ENCODE measurements around the gene PALM. TPM values are rescaled to one million over a fixed set of nuclear protein-coding genes. Genes with fewer than 3 reads are reported as not detected.
A peak's percentile ranks its signal among the peaks of the same experiment; 100 is the strongest.

The PALM gene
- total and polyA plus RNA-seq, 9 of the 15 experiments (the other 6 are each of a cell fraction or from before 2014, with no cell fraction given): 0.04 to 6.6 (median 1.7) TPM

DNA sequence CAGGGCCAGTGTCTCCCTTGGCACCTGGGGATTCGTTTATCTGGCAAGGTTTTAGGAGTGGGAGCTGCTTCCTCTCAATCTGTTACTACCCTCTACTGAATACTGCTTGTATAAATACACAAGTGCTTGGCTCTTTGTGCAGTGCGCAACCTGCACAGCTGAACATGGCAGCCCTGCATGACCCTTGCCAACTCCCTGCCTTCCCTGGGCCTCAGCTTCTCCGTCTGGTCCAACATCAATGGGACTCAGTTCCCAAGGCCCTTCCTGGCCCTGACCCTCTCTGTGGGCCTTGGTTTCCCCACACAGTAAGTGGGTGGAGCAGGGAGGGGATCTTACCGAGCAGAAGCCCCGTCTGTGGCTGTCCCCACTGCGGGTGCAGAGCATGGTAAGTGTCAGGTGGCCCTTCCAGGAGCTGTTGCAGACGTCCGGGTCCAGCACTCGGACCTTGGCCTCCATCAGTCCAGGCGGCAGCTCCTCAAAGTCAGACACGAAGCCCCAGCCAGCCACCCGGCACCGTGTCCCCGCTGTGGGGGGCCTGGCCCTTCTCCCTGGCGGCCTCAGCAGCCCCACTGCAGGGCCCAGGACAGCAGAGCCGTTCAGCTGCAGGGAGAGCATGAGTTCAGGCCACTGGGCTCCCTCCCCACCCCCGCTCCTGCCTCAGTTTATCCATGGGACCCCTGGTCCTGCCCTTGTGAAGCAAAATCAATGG, 22.0 kb upstream of the PALM start:
- H3K27me3 ChIP-seq (ENCODE audit: control insufficient read depth in 2 of 2, insufficient read depth in 2 of 2, low read length in 2 of 2): no peaks in the 10 kb centered on the region
- no peak; the same call in 2 of the 3 replicates for ATAC-seq
- H3K9me3 ChIP-seq (replicated peaks; ENCODE audit: control insufficient read depth, insufficient read depth, low read depth, low read length): no peaks in the 10 kb centered on the region
- DNase-seq (ENCODE audit: extremely low read depth in 1 of 4, low spot score in 3 of 4): no peak
- POLR2A ChIA-PET: interaction anchor here (0.8 to 1.4 kb wide), 2 partner anchors 9 to 11 kb away, joined by 3 read pairs; no protein-coding TSS in a partner anchor
- H4K20me1 ChIP-seq (replicated peaks; ENCODE audit: control insufficient read depth, insufficient read depth, low read length): no peaks in the 10 kb centered on the region
- H3K4me1 ChIP-seq (replicated peaks in 1 of 2; ENCODE audit: control insufficient read depth in 2 of 2, insufficient read depth in 2 of 2, low read length in 2 of 2): peaks cover 0 to 41% of the 10 kb centered on the region in 2 experiments; a peak in 2 of 5 replicates
- H3K4me3 ChIP-seq: no peak overlapping the region
- intact Hi-C loops (cut with micrococcal nuclease): no loop called here
- no peak overlapping the region for H3K27ac ChIP-seq (ENCODE audit: extremely low read depth, low read depth, low read length)
- in situ Hi-C loops (cut with MboI): no loop called here
- peaks cover 2% of the 10 kb centered on the region for H3K9me1 ChIP-seq (ENCODE audit: control insufficient read depth, insufficient read depth, low read length)
- CTCF ChIA-PET (ENCODE audit: low intra/inter-chr PET ratio): no interaction called here
- no peaks in the 10 kb centered on the region for H3K36me3 ChIP-seq (ENCODE audit: control insufficient read depth, insufficient read depth, low read length)
- 24% methylated on average over 17 of the region's 17 CpGs for WGBS (ENCODE audit: insufficient coverage, low coverage, missing lambda C conversion rate)
- no peak for FAIRE-seq
- TF ChIP-seq RBM25 (IDR thresholded peaks at IDR 0.05; ENCODE audit: low read depth, low read length, severe bottlenecking): peak; percentile 18
- 0 out of 2 replicates have a peak, but pooled peaks have one; percentile 54 for TF ChIP-seq HLTF (IDR thresholded peaks at IDR 0.05)
- no peak for TF ChIP-seq ZNF785 (CRISPR knock-in tag; IDR thresholded peaks at IDR 0.05)
- TF ChIP-seq ZKSCAN8 (CRISPR knock-in tag; IDR thresholded peaks at IDR 0.05): no peak
- H3K4me2 ChIP-seq (ENCODE audit: insufficient read depth, low read length): no peak overlapping the region
- H3K9ac ChIP-seq (ENCODE audit: insufficient read depth in 1 of 2, low read depth in 2 of 2, low read length in 2 of 2): peak overlapping the region in 1 of 2 experiments; percentile 26; a peak in 1 of 4 replicates
- BruUV-seq (replicated peaks): no TSS peak
- no peak overlapping the region for H2AFZ ChIP-seq (ENCODE audit: low read depth, low read length)
- no peaks in the 10 kb centered on the region for H3K79me2 ChIP-seq (ENCODE audit: control insufficient read depth, insufficient read depth, low read length)

DNA sequence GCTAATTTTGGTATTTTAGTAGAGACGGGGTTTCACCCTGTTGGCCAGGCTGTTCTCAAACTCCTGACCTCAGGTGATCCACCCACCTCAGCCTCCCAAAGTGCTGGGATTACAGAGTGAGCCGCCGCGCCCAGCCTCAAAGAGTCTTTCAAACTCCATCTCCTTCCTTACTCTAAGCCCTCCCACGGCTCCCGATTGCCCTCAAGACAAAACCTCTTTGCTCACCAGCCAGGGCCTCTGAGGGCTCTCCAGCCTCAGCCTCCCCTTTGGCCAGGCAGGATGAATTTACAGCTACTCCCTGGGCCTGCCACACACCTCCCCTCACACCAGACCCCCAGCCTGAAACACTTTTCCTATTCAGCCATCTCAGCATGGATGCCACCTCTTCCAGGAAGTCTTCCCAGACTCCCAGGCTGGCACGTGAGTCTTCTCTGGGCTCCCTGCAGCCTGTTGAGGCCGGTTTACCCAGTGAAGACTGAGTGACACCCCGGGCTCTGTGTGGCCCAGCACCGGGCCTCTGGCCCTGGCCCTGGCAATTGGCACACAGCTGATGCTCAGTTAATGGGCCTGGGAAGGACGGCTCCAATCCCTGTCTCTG, 21.1 kb upstream of the PALM start:
- H3K27ac ChIP-seq (ENCODE audit: extremely low read depth, low read depth, low read length): no peak overlapping the region
- DNase-seq (ENCODE audit: extremely low read depth in 1 of 4, low spot score in 3 of 4) (no peak), ATAC-seq (no peak), FAIRE-seq (no peak)
- no TSS peak for BruUV-seq (replicated peaks)
- no peak overlapping the region for H2AFZ ChIP-seq (ENCODE audit: low read depth, low read length)
- H4K20me1 ChIP-seq (replicated peaks; ENCODE audit: control insufficient read depth, insufficient read depth, low read length): no peaks in the 10 kb centered on the region
- ChIA-PET POLR2A (no interaction called here), CTCF (ENCODE audit: low intra/inter-chr PET ratio) (no interaction called here)
- H3K9ac ChIP-seq (ENCODE audit: insufficient read depth in 1 of 2, low read depth in 2 of 2, low read length in 2 of 2): no peak overlapping the region
- H3K4me2 ChIP-seq (ENCODE audit: insufficient read depth, low read length): no peak overlapping the region
- intact Hi-C loops (cut with micrococcal nuclease): no loop called here
- no peaks in the 10 kb centered on the region for H3K79me2 ChIP-seq (ENCODE audit: control insufficient read depth, insufficient read depth, low read length)
- H3K9me3 ChIP-seq (replicated peaks; ENCODE audit: control insufficient read depth, insufficient read depth, low read depth, low read length): no peaks in the 10 kb centered on the region
- WGBS (ENCODE audit: insufficient coverage, low coverage, missing lambda C conversion rate): 38% methylated on average over 11 of the region's 11 CpGs
- peaks cover 0 to 38% of the 10 kb centered on the region in 2 experiments; a peak in 2 of 5 replicates for H3K4me1 ChIP-seq (replicated peaks in 1 of 2; ENCODE audit: control insufficient read depth in 2 of 2, insufficient read depth in 2 of 2, low read length in 2 of 2)
- no peak overlapping the region for H3K4me3 ChIP-seq
- no peaks in the 10 kb centered on the region for H3K27me3 ChIP-seq (ENCODE audit: control insufficient read depth in 2 of 2, insufficient read depth in 2 of 2, low read length in 2 of 2)
- no peaks in the 10 kb centered on the region for H3K9me1 ChIP-seq (ENCODE audit: control insufficient read depth, insufficient read depth, low read length)
- in situ Hi-C loops (cut with MboI): no loop called here
- no peaks in the 10 kb centered on the region for H3K36me3 ChIP-seq (ENCODE audit: control insufficient read depth, insufficient read depth, low read length)
- TF ChIP-seq ZNF436 (CRISPR knock-in tag; IDR thresholded peaks at IDR 0.05): 0 out of 2 replicates have a peak, but pooled peaks have one; percentile 27
- TF ChIP-seq, protein P1, sequence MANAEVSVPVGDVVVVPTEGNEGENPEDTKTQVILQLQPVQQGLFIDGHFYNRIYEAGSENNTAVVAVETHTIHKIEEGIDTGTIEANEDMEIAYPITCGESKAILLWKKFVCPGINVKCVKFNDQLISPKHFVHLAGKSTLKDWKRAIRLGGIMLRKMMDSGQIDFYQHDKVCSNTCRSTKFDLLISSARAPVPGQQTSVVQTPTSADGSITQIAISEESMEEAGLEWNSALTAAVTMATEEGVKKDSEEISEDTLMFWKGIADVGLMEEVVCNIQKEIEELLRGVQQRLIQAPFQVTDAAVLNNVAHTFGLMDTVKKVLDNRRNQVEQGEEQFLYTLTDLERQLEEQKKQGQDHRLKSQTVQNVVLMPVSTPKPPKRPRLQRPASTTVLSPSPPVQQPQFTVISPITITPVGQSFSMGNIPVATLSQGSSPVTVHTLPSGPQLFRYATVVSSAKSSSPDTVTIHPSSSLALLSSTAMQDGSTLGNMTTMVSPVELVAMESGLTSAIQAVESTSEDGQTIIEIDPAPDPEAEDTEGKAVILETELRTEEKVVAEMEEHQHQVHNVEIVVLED (CRISPR knock-in tag; IDR thresholded peaks at IDR 0.05): no peak
- no peak for TF ChIP-seq ATF1 (CRISPR knock-in tag; IDR thresholded peaks at IDR 0.05)
- TF ChIP-seq ATF1 (tag; IDR thresholded peaks at IDR 0.05): no peak
- TF ChIP-seq, protein P2, sequence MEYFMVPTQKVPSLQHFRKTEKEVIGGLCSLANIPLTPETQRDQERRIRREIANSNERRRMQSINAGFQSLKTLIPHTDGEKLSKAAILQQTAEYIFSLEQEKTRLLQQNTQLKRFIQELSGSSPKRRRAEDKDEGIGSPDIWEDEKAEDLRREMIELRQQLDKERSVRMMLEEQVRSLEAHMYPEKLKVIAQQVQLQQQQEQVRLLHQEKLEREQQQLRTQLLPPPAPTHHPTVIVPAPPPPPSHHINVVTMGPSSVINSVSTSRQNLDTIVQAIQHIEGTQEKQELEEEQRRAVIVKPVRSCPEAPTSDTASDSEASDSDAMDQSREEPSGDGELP (CRISPR knock-in tag; IDR thresholded peaks at IDR 0.05; ENCODE audit: borderline replicate concordance): 0 out of 2 replicates have a peak, but pooled peaks have one; percentile 25
- TF ChIP-seq ZFP36 (IDR thresholded peaks at IDR 0.05; ENCODE audit: low read depth, low read length, partially characterized antibody): peak; percentile 85
- no peak for TF ChIP-seq ZNF431 (CRISPR knock-in tag; IDR thresholded peaks at IDR 0.05)
- TF ChIP-seq, protein P3, sequence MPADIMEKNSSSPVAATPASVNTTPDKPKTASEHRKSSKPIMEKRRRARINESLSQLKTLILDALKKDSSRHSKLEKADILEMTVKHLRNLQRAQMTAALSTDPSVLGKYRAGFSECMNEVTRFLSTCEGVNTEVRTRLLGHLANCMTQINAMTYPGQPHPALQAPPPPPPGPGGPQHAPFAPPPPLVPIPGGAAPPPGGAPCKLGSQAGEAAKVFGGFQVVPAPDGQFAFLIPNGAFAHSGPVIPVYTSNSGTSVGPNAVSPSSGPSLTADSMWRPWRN (IDR thresholded peaks at IDR 0.05; ENCODE audit: low read depth): no peak

Measured in K562 (cell line).